ENCODE data around the gene CORO2B.

CORO2B gene

DNA sequence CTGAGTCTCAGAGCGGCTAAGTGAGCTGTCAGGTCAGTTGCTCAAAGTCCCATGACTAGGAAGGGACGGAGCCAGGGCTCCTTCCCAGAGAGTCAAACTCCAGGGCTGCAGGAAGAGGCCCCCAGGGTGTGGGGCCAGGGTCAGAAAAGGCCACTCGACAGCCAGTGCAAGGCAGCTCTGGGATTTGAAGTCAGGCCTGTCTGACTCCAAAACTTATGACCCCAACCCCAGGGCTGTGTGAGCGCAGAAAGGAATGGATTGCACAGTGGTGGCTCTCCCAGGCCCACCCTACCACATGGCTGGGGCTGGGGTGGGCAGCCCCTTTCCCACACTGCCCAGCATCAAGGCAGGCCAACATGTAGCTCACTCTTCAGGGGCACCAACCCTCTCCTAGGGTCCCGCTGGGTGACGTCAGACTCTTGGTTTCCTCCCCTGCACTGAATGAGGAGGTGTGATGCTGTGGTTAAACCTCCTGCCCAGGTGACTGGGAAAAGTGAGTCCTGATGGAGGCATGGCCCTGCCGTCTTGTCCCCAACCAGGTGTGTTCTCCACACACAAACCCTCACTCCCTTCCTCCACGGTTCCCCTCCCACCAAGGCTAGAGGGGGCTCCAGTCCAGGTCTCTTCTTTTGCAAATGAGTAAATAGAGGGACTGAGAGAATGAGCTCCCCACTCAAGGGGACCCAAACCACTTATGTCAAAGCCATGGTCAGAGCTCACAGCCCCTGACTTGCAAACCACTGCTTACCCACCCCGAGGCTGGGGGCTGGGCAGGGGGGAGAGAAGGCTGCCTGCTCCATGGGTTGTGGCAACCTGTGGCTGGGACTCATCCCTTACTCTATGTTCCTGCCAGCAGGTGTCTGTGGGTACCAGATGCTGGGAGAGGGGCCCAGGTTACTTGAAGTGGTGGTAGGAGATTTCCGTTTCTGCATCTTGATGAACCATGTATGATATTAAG, 23.8 kb upstream of the CORO2B start:
- no peak for DNase-seq

- DNase-seq = no peak
These were observed 23.1 kb upstream of the CORO2B start for GRCh38 chr15:68555679-68556037.

DNA sequence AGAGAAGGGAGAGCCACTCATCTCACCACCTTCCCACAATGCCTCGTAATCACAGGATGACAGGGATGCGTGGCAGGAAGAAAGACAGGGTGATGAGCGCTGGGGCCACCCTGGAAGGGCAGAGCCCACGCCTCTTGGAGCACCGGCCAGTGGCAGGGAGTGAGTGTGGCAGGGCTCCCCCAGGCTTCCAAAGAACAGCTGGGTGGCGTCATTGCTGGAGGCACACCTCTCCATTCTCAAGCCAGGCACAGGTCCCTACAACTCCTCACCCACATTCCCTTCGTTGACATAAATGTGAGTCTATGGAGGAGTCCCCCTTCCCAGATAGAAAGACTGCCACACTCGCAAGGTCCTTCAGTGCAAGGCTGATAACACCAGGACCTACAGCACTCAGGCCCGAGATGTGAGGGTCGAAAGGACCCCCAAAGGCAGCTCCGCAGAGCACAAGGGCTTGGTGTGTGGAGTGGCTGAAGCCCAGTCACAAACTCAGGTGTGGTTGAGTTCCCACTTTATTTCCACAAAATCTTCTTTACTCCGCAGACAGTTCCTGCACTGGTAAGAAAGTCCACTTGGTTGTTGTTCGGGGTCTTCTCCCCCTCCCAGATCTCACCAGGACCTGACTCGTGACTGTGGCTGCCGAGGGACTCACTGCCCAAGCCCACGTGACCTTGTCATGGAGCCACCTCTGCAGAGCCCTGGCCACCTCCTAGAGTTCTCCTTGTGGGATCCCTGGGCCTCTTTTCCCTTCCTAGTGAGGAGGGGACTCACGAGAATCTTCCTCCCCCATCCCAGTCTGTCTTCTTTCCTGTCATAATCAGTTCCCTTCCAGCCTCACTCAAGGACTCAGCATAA, 22.4 kb upstream of the CORO2B start:
- DNase-seq = no peak

GRCh38 chr15:68557469-68558317, 21.1 kb upstream of the CORO2B start:
- no peak for DNase-seq

- no peak for DNase-seq
These were observed 20.2 kb upstream of the CORO2B start for GRCh38 chr15:68558318-68559305.

- peak; percentile 59 to 67 for DNase-seq
These were observed 19.2 kb upstream of the CORO2B start for GRCh38 chr15:68559345-68560310.

DNA sequence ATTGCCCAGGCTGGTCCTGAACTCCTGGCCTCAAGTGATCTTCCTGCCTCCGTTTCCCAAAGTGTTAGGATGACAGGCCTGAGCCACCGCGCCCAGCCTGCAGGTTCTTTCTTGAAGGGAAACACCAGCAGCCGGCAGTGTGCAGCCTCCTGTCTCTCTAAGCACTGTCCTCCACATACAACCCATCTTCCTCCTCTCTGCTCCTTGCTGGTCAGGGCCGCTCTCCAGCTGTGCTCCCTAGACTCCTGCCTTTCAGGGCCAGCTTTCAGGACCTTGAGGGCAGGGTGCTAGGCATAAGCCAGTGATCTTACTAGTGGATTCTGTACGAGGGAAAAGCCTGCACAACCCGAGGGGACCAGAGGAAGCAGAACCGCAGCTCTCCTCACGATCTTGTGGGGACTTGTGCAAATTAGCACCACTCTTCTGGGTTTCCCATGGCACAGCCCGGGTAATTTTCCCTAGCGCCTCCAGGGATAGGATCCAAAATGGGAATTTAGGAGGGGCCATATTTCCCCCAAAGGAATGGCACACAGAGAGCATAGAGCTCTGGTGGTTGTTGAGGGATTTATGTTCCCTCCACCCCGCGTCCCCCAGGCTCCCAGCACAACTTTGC, 18.2 kb upstream of the CORO2B start:
- DNase-seq = no peak

- DNase-seq = no peak
These were observed 17.5 kb upstream of the CORO2B start for GRCh38 chr15:68561171-68561900.

GRCh38 chr15:68561901-68562300, 16.9 kb upstream of the CORO2B start:
- no peak for DNase-seq

- DNase-seq = no peak
These were observed 14.6 kb upstream of the CORO2B start for GRCh38 chr15:68564173-68564572.

GRCh38 chr15:68565234-68565633, 13.6 kb upstream of the CORO2B start:
- no peak for DNase-seq

GRCh38 chr15:68565726-68566125, 13.1 kb upstream of the CORO2B start:
- DNase-seq = no peak

- no peak for DNase-seq
These were observed 12.3 kb upstream of the CORO2B start for GRCh38 chr15:68566377-68566954.

DNA sequence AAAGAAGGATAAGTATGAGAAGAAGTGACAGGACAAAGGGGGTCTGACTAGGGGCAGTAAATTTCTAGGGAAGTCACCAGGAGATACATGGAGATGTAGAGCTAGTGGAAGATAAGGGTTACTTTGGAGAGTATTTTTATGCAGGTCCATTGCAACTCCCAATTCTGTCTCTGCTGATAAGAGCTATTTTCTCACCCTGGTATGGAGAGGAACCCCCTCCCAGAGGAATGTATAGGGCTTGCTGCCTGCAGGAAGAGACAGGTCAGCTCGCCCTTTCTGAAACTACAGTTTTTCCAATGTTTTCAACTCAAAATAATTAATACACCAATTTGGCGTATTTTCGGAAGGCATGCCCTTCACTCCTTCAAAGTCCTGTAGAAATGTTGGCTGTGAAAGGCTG, 11.4 kb upstream of the CORO2B start:
- DNase-seq = no peak

DNA sequence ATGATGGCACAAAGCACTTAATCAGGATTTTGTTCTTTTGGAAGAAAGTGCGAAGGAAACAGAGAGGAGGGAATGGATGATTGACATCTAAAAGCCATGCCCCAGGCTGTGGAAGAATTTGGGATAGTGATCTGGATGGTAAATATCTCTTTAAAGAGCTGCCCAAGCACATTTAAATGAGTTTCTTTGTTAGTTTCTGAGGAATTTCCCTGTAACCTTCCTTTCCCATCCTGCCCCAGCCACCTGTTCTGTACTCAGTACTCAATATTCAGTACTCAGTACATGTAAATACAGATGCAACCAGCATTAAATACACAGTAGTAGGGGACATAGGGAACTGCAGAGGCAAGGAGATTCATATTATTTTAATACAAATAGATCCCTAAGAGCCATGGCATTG, 7.8 kb upstream of the CORO2B start:
- no peak for DNase-seq

- no peak for DNase-seq
These were observed 7.2 kb upstream of the CORO2B start for GRCh38 chr15:68571582-68571981.

GRCh38 chr15:68572309-68572708, 6.5 kb upstream of the CORO2B start:
- DNase-seq = no peak

GRCh38 chr15:68572921-68573320, 5.9 kb upstream of the CORO2B start:
- no peak for DNase-seq

- peak in 1 of 2 donors; percentile 28 for DNase-seq
These were observed 4.7 kb upstream of the CORO2B start for GRCh38 chr15:68574046-68574445.

Data from inflammatory macrophage (primary cell).